SK-N-SH (cell line): Measurements from ENCODE around the gene CPOX. TPM values are rescaled to one million over a fixed set of nuclear protein-coding genes. Genes with fewer than 3 reads are reported as not detected.

Experiments
- CTCF ChIA-PET: fragments of 300-600, 350-600 bp; formaldehyde crosslinking; extraction: SDS; loops from one replicate; lab custom pipeline; 2021; lab: Yijun Ruan, JAX
- POLR2A ChIA-PET: fragments of 350-600 bp; sonication (Branson Sonifier 250); formaldehyde crosslinking; extraction: SDS; loops from one replicate; lab custom pipeline; 2020; ENCODE audit warnings: antibody characterized with exemption, inconsistent platforms; lab: Yijun Ruan, JAX
- DNase-seq: peaks from one replicate; pipeline ENCODE4 v3.0.0; 2012
- H2AFZ ChIP-seq: fragments of 200-600 bp; sonication (generic); 2 replicates; pipeline ENCODE4 v1.8.1; 2016; ENCODE audit warnings: antibody characterized with exemption, mild to moderate bottlenecking, low read depth
- H3F3A ChIP-seq: fragments of 200-600 bp; sonication (generic); replicated peaks from 2 replicates; pipeline ENCODE3; 2016; ENCODE audit warnings: antibody characterized with exemption, mild to moderate bottlenecking; ENCODE audit not compliant: insufficient read depth
- H3K27ac ChIP-seq, 2 experiments: fragments of 200-500 bp in 1 of 2; fragments of 200-600 bp in 1 of 2; sonication (Bioruptor generic) in 1 of 2; sonication (generic), shearing (Covaris generic) in 1 of 2; 2 replicates each; pipeline versions ENCODE4 v1.5.1 to v1.6.1; 2014 to 2016; ENCODE audit warnings: low read depth in 2 of 2, inconsistent platforms in 1 of 2, low read length in 1 of 2, mild to moderate bottlenecking in 1 of 2, mixed read lengths in 1 of 2
- H3K27me3 ChIP-seq: fragments of 200-600 bp; sonication (generic), shearing (Covaris generic); 2 replicates; pipeline ENCODE4 v1.6.1; 2016; ENCODE audit warnings: mixed run types; ENCODE audit not compliant: insufficient read depth
- H3K36me3 ChIP-seq, 2 experiments: fragments of 200-500 bp in 1 of 2; fragments of 200-600 bp in 1 of 2; sonication (Bioruptor generic) in 1 of 2; sonication (generic) in 1 of 2; replicated peaks in 1 of 2; 2 replicates each; pipeline versions ENCODE3 to v1.5.1; 2014 to 2016; ENCODE audit warnings: low read length in 1 of 2, mild to moderate bottlenecking in 1 of 2; ENCODE audit not compliant: insufficient read depth in 2 of 2, control insufficient read depth in 1 of 2
- H3K4me1 ChIP-seq, 2 experiments: fragments of 200-500 bp in 1 of 2; fragments of 200-600 bp in 1 of 2; sonication (Bioruptor generic) in 1 of 2; sonication (generic), shearing (Covaris generic) in 1 of 2; 2 replicates each; pipeline versions ENCODE4 v1.5.1 to v1.6.1; 2014 to 2016; ENCODE audit warnings: low read depth in 1 of 2, low read length in 1 of 2, mixed run types in 1 of 2; ENCODE audit not compliant: insufficient read depth in 2 of 2, control insufficient read depth in 1 of 2
- H3K4me2 ChIP-seq: fragments of 200-600 bp; sonication (generic), shearing (Covaris generic); 2 replicates; pipeline ENCODE4 v1.6.1; 2017; ENCODE audit warnings: mixed run types
- H3K4me3 ChIP-seq, 2 experiments: fragments of 200-500 bp in 1 of 2; fragments of 200-600 bp in 1 of 2; sonication (Bioruptor generic) in 1 of 2; sonication (generic), shearing (Covaris generic) in 1 of 2; 2 replicates each; pipeline versions ENCODE4 v1.5.1 to v1.8.1; 2014 to 2016; ENCODE audit warnings: low read depth in 2 of 2, inconsistent platforms in 1 of 2, low read length in 1 of 2, mild to moderate bottlenecking in 1 of 2, mixed read lengths in 1 of 2, moderate library complexity in 1 of 2
- H3K79me2 ChIP-seq: fragments of 200-600 bp; sonication (generic); 2 replicates; pipeline ENCODE4 v1.8.1; 2017; ENCODE audit warnings: mild to moderate bottlenecking; ENCODE audit not compliant: insufficient read depth
- H3K9ac ChIP-seq: fragments of 200-600 bp; sonication (generic); 2 replicates; pipeline ENCODE4 v1.6.1; 2017; ENCODE audit warnings: mixed run types
- H3K9me2 ChIP-seq: fragments of 200-600 bp; sonication (generic); 2 replicates; pipeline ENCODE4 v1.6.1; 2017; ENCODE audit warnings: mixed run types
- H3K9me3 ChIP-seq: fragments of 200-600 bp; sonication (generic); 2 replicates; pipeline ENCODE4 v1.6.1; 2017; ENCODE audit warnings: mixed run types, mild to moderate bottlenecking, moderate library complexity
- H4K20me1 ChIP-seq: fragments of 200-600 bp; sonication (generic); 2 replicates; pipeline ENCODE4 v1.6.1; 2017; ENCODE audit warnings: mild to moderate bottlenecking, mixed run types; ENCODE audit not compliant: insufficient read depth
- CHD2 ChIP-seq: fragments of 150-350 bp; IDR thresholded peaks from 2 replicates; pipeline ENCODE4 v1.6.1; 2018; ENCODE audit warnings: low read length; ENCODE audit not compliant: partially characterized antibody
- ELF1 ChIP-seq: IDR thresholded peaks from 2 replicates; pipeline ENCODE4 v1.4.0; 2012
- FOXJ3 ChIP-seq: sonication (generic); formaldehyde crosslinking; IDR thresholded peaks from 2 replicates; pipeline ENCODE4 v1.5.1; 2020; ENCODE audit warnings: mild to moderate bottlenecking, missing genetic modification reagents
- FOXM1 ChIP-seq: IDR thresholded peaks from 2 replicates; pipeline ENCODE4 v1.4.0; 2012; ENCODE audit warnings: low read depth, mild to moderate bottlenecking
- GABPA ChIP-seq: IDR thresholded peaks from 2 replicates; pipeline ENCODE4 v1.4.0; 2012; ENCODE audit warnings: low read depth, mild to moderate bottlenecking
- MEF2A ChIP-seq: IDR thresholded peaks from 2 replicates; pipeline ENCODE4 v1.4.0; 2012; ENCODE audit warnings: low read depth, borderline replicate concordance
- MXI1 ChIP-seq: IDR thresholded peaks from 2 replicates; pipeline ENCODE4 v1.6.1; 2012; ENCODE audit warnings: mild to moderate bottlenecking, low read depth, low read length, improper control_type of control experiment
- NFIC ChIP-seq: IDR thresholded peaks from 2 replicates; pipeline ENCODE4 v1.4.0; 2012; ENCODE audit warnings: borderline replicate concordance
- POLR2AphosphoS5 ChIP-seq: IDR thresholded peaks from 2 replicates; pipeline ENCODE4 v1.6.1; 2012; ENCODE audit warnings: low read depth, low read length
- RAD21 ChIP-seq: IDR thresholded peaks from 2 replicates; pipeline ENCODE4 v1.6.1; 2012; ENCODE audit warnings: mild to moderate bottlenecking, low read length
- RFX5 ChIP-seq: IDR thresholded peaks from 2 replicates; pipeline ENCODE4 v1.6.1; 2012; ENCODE audit warnings: mild to moderate bottlenecking, improper control_type of control experiment, low read length
- SMC3 ChIP-seq: IDR thresholded peaks from 2 replicates; pipeline ENCODE4 v1.6.1; 2012; ENCODE audit warnings: low read depth, low read length, improper control_type of control experiment
- TCF12 ChIP-seq: IDR thresholded peaks from 2 replicates; pipeline ENCODE4 v1.4.0; 2012
- WGBS: methylation state at CpG from one replicate; pipeline ENCODE4 v1.1.6; 2017; ENCODE audit warnings: low lambda C conversion rate; 5-methylcytosine and 5-hydroxymethylcytosine counted together
- polyA plus RNA-seq, 3 experiments: library from polyadenylated mRNA; depleted of rRNA; stranded (reverse); fragments of >200 nt; gene quantifications; 2 replicates each; pipeline ENCODE4 v1.2.3, GENCODE V29; 2012
- TF ChIP-seq, protein P1 (sequence below): IDR thresholded peaks from 2 replicates; pipeline ENCODE4 v1.4.0; 2012; ENCODE audit warnings: low read depth, borderline replicate concordance
- TF ChIP-seq, protein P2 (sequence below): IDR thresholded peaks from 2 replicates; pipeline ENCODE4 v1.4.0; 2012; ENCODE audit warnings: low read depth, borderline replicate concordance
- TF ChIP-seq, protein P3 (sequence below): IDR thresholded peaks from 2 replicates; pipeline ENCODE4 v1.6.1; 2012; ENCODE audit warnings: mild to moderate bottlenecking, low read depth, low read length, moderate library complexity
- TF ChIP-seq, protein P4 (sequence below): fragments of 150-350 bp; IDR thresholded peaks from 2 replicates; pipeline ENCODE4 v1.6.1; 2016; ENCODE audit warnings: mild to moderate bottlenecking, low read depth, low read length

Gene CPOX
- polyA plus RNA-seq, 1 of the 3 experiments (the other 2 are of a cell fraction), result 36.7 TPM

DNA sequence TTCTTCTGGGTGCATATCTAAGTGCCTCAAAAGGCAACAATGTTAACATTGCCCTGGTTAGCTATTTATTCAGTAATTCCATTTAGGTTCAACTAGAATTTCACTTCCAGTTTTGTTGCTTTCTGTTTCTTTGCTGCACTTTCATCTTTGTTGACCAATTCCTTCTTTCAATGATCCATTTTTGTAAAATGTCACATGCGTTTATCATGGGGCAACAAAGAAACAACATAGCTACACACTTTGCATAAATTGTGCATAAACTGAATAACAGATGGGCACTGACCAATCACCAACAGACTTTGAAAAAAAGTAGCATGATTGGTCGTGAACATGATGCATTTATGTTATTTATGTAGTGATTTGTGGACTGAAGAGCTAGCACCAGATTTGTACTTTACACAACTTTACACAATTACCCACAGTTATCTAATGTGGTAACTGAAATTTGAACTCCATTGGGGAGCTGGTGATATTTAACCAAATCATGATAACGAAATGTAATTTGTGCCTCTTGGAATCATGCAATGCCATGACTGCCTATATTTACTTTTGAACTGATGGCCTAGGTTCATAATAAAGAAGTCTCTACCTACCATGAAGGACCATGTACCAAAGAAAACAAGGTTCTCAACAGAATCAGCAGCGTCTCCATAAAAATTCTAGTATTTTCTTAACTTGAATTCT is 7.1 kb upstream of the CPOX start:
- H3K9me3 ChIP-seq, result no peaks in the 10 kb centered on the region

DNA sequence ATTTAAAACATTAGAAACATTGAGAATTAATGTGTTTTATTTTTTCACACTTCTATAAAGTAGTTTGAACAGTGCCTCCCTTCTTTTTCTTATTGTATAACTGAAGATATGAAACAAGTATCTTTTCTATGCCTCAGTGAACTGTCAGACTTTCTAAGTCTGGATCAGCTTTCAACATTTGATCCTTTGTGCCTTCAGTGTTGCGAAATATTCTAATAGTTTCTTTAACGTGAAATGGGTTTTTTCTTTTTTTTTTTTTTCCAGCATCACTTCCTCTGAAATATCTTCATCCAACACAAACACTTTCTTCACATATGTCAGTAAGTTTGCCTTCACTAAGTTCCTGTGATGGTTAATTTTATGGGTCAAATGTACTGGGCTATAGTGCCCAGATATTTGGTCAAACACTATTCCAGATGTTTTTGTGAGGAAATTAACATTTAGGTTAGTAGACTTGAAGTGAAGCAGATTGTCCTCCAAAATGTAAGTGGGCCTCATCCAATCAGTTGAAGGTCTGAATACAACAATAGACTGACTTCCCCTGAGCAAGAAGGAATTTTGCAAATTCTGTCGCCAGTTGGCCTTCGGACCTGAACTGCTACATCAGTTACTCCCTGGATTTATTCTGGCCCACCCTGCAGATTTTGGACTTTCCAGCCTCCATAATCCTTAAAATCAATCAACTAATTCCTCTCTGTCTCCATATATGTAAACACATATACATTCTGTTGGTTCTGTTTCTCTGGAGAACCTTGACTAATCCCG is 6.4 kb upstream of the CPOX start:
- H3K9ac ChIP-seq, result no peak overlapping the region
- no peaks in the 10 kb centered on the region for H3K9me3 ChIP-seq
- no peaks in the 10 kb centered on the region for H3K27me3 ChIP-seq
- no peaks in the 10 kb centered on the region for H3K9me2 ChIP-seq
- no peak for DNase-seq
- no peaks in the 10 kb centered on the region for H4K20me1 ChIP-seq
- no peak overlapping the region for H3K4me2 ChIP-seq
- H3K36me3 ChIP-seq, result no peaks in the 10 kb centered on the region
- TF ChIP-seq RAD21 (no peak), FOXM1 (no peak), MEF2A (no peak), NFIC (no peak), CHD2 (no peak), ELF1 (no peak), MXI1 (no peak), POLR2AphosphoS5 (no peak), RFX5 (no peak), FOXJ3 (CRISPR knock-in tag) (no peak), GABPA (no peak), TCF12 (no peak), SMC3 (no peak)
- TF ChIP-seq, protein P1, sequence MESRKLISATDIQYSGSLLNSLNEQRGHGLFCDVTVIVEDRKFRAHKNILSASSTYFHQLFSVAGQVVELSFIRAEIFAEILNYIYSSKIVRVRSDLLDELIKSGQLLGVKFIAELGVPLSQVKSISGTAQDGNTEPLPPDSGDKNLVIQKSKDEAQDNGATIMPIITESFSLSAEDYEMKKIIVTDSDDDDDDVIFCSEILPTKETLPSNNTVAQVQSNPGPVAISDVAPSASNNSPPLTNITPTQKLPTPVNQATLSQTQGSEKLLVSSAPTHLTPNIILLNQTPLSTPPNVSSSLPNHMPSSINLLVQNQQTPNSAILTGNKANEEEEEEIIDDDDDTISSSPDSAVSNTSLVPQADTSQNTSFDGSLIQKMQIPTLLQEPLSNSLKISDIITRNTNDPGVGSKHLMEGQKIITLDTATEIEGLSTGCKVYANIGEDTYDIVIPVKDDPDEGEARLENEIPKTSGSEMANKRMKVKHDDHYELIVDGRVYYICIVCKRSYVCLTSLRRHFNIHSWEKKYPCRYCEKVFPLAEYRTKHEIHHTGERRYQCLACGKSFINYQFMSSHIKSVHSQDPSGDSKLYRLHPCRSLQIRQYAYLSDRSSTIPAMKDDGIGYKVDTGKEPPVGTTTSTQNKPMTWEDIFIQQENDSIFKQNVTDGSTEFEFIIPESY, result no peak
- TF ChIP-seq, protein P2, sequence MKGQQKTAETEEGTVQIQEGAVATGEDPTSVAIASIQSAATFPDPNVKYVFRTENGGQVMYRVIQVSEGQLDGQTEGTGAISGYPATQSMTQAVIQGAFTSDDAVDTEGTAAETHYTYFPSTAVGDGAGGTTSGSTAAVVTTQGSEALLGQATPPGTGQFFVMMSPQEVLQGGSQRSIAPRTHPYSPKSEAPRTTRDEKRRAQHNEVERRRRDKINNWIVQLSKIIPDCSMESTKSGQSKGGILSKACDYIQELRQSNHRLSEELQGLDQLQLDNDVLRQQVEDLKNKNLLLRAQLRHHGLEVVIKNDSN, result no peak
- TF ChIP-seq, protein P3, sequence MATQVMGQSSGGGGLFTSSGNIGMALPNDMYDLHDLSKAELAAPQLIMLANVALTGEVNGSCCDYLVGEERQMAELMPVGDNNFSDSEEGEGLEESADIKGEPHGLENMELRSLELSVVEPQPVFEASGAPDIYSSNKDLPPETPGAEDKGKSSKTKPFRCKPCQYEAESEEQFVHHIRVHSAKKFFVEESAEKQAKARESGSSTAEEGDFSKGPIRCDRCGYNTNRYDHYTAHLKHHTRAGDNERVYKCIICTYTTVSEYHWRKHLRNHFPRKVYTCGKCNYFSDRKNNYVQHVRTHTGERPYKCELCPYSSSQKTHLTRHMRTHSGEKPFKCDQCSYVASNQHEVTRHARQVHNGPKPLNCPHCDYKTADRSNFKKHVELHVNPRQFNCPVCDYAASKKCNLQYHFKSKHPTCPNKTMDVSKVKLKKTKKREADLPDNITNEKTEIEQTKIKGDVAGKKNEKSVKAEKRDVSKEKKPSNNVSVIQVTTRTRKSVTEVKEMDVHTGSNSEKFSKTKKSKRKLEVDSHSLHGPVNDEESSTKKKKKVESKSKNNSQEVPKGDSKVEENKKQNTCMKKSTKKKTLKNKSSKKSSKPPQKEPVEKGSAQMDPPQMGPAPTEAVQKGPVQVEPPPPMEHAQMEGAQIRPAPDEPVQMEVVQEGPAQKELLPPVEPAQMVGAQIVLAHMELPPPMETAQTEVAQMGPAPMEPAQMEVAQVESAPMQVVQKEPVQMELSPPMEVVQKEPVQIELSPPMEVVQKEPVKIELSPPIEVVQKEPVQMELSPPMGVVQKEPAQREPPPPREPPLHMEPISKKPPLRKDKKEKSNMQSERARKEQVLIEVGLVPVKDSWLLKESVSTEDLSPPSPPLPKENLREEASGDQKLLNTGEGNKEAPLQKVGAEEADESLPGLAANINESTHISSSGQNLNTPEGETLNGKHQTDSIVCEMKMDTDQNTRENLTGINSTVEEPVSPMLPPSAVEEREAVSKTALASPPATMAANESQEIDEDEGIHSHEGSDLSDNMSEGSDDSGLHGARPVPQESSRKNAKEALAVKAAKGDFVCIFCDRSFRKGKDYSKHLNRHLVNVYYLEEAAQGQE, result no peak
- POLR2A ChIA-PET, result interaction anchor here (0.7 kb wide), 1 partner anchor 133 kb away, joined by 3 read pairs; no protein-coding TSS in a partner anchor
- H3K4me1 ChIP-seq, result no peaks in the 10 kb centered on the region; a peak in 1 of 4 replicates
- no peak overlapping the region for H3K27ac ChIP-seq
- H3K4me3 ChIP-seq, result no peak overlapping the region
- H2AFZ ChIP-seq, result no peak overlapping the region
- H3K79me2 ChIP-seq, result no peaks in the 10 kb centered on the region
- 77% methylated on average over 5 of the region's 5 CpGs for WGBS
- no peaks in the 10 kb centered on the region for H3F3A ChIP-seq
- CTCF ChIA-PET, result interaction anchor here (1.1 to 6.2 kb wide), 6 partner anchors 17 to 396 kb away, joined by 3 to 197 read pairs (median 15); no protein-coding TSS in a partner anchor

More for the DNA sequence above, 7.1 kb upstream of the CPOX start:
- Histone ChIP-seq H3K9ac (no peak overlapping the region), H3F3A (no peaks in the 10 kb centered on the region), H3K4me2 (no peak overlapping the region), H3K36me3 (no peaks in the 10 kb centered on the region), H3K79me2 (no peaks in the 10 kb centered on the region), H3K27ac (no peak overlapping the region), H3K4me3 (no peak overlapping the region), H3K4me1 (no peaks in the 10 kb centered on the region; a peak in 1 of 4 replicates), H3K27me3 (no peaks in the 10 kb centered on the region), H3K9me2 (no peaks in the 10 kb centered on the region), H4K20me1 (no peaks in the 10 kb centered on the region), H2AFZ (no peak overlapping the region)
- ChIA-PET POLR2A (interaction anchor here (0.7 kb wide), 1 partner anchor 132 kb away, joined by 3 read pairs; no protein-coding TSS in a partner anchor), CTCF (interaction anchor here (1.1 to 6.2 kb wide), 11 partner anchors 11 to 395 kb away, joined by 3 to 197 read pairs (median 19); no protein-coding TSS in a partner anchor)
- whole genome bisulfite sequencing, result 61% methylated on average over 4 of the region's 4 CpGs
- TF ChIP-seq, protein P4, sequence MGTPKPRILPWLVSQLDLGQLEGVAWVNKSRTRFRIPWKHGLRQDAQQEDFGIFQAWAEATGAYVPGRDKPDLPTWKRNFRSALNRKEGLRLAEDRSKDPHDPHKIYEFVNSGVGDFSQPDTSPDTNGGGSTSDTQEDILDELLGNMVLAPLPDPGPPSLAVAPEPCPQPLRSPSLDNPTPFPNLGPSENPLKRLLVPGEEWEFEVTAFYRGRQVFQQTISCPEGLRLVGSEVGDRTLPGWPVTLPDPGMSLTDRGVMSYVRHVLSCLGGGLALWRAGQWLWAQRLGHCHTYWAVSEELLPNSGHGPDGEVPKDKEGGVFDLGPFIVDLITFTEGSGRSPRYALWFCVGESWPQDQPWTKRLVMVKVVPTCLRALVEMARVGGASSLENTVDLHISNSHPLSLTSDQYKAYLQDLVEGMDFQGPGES, result no peak
- TF ChIP-seq ELF1, result no peak
- DNase-seq, result no peak
